Measurements from ENCODE around the gene PCDH9. TPM values are rescaled to one million over a fixed set of nuclear protein-coding genes. Genes with fewer than 3 reads are reported as not detected.

PCDH9 gene
- total RNA-seq, 1 donor from 2014 or later: 9.8 TPM

DNA sequence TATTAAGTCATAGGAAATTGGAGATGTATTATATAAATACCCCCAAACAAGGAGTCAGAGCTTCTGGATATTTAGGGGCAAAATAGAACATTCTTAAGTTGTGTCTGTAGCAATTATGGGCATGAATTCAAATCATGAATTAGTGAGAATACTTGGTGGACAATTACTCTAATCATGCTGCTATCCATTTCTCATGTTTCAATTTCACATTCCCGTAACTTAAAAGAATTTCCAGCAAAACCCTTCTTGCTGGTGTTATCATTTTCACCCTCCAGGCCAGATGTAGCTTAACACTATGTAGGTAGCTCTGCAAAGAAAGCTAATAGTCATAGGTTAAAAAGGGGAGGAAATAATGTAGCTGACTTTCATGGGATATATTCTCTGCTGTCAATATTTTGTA, 136.1 kb downstream of the PCDH9 start:
- Mint-ChIP-seq H3K36me3 (ENCODE audit: low read depth) (no peaks in the 10 kb centered on the region), H3K27ac (ENCODE audit: unreplicated experiment) (no peak overlapping the region), H3K4me1 (ENCODE audit: low read depth) (peaks cover 15% of the 10 kb centered on the region), H3K27me3 (ENCODE audit: low read depth) (no peaks in the 10 kb centered on the region), H3K9me3 (ENCODE audit: low read depth) (no peaks in the 10 kb centered on the region), H3K4me3 (ENCODE audit: unreplicated experiment) (no peak overlapping the region)
- TF ChIP-seq, protein P1, sequence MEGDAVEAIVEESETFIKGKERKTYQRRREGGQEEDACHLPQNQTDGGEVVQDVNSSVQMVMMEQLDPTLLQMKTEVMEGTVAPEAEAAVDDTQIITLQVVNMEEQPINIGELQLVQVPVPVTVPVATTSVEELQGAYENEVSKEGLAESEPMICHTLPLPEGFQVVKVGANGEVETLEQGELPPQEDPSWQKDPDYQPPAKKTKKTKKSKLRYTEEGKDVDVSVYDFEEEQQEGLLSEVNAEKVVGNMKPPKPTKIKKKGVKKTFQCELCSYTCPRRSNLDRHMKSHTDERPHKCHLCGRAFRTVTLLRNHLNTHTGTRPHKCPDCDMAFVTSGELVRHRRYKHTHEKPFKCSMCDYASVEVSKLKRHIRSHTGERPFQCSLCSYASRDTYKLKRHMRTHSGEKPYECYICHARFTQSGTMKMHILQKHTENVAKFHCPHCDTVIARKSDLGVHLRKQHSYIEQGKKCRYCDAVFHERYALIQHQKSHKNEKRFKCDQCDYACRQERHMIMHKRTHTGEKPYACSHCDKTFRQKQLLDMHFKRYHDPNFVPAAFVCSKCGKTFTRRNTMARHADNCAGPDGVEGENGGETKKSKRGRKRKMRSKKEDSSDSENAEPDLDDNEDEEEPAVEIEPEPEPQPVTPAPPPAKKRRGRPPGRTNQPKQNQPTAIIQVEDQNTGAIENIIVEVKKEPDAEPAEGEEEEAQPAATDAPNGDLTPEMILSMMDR (IDR thresholded peaks at IDR 0.05): no peak
- DNase-seq (ENCODE audit: low spot score): no peak

DNA sequence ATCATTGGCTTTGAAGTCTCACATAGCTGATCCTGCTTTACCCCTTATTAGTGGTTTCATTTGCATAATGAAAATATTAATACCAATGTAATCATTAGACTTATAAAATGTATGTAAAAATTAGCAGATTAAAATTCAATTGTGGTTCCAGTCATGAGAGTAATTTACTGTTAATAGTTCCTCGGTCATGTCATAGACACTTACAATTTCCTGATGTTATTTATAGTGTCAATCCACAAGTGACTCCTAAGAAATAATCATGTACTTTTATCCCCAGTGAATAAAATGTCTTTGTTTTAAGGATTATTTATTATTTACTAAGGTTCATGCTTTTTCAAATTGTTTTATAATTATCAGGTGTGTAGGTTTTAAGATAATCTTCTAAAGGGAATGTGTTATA, 138.5 kb downstream of the PCDH9 start:
- Mint-ChIP-seq H3K4me3 (ENCODE audit: unreplicated experiment) (no peak overlapping the region), H3K4me1 (ENCODE audit: low read depth) (peaks cover 15% of the 10 kb centered on the region), H3K9me3 (ENCODE audit: low read depth) (no peaks in the 10 kb centered on the region), H3K27me3 (ENCODE audit: low read depth) (no peaks in the 10 kb centered on the region), H3K27ac (ENCODE audit: unreplicated experiment) (no peak overlapping the region), H3K36me3 (ENCODE audit: low read depth) (no peaks in the 10 kb centered on the region)
- DNase-seq (ENCODE audit: low spot score): no peak
- TF ChIP-seq, protein P1 (IDR thresholded peaks at IDR 0.05): no peak

DNA sequence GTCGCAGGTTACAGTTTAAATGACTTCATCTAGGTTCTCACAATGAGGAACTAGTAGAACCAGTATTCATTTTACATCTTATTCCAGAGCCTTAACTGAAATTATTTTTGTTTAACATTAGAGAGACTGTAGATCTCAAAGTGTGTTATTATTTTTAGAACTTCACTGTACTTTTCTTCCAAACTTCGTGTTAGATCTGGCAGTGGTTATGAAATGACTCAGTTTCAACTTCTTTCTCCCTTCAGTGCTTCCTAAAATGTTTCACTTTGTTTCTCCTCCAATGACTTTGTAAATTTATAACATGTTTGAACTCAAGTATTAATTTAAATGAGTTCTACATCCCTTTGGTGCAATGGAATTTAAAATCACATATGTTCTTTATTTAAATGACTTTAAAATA, 139.3 kb downstream of the PCDH9 start:
- Mint-ChIP-seq H3K27ac (ENCODE audit: unreplicated experiment) (peak overlapping the region; percentile 75), H3K9me3 (ENCODE audit: low read depth) (no peaks in the 10 kb centered on the region), H3K36me3 (ENCODE audit: low read depth) (no peaks in the 10 kb centered on the region), H3K4me3 (ENCODE audit: unreplicated experiment) (no peak overlapping the region), H3K27me3 (ENCODE audit: low read depth) (no peaks in the 10 kb centered on the region), H3K4me1 (ENCODE audit: low read depth) (peaks cover 20% of the 10 kb centered on the region)
- TF ChIP-seq, protein P1 (IDR thresholded peaks at IDR 0.05): no peak
- DNase-seq (ENCODE audit: low spot score): no peak

DNA sequence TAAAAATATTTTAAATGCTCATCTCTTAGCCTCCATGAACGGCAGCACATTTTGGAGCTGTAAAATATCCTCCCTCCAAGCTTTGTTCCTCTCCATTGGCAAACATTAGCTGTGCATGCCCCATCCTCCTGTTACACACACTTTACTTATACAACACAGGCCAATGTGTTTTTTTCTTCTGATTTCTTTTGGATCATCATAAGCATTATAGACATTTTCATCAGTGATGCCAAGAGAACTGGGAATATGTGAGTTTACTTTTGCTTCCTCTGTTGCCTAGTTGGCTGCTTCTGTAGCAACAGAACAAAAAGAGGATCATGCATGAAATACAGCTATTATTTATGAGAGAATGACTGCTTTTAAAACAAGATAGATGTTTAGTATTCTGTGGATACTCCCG, 142.6 kb downstream of the PCDH9 start:
- Mint-ChIP-seq H3K4me1 (ENCODE audit: low read depth) (peaks cover 15% of the 10 kb centered on the region), H3K36me3 (ENCODE audit: low read depth) (no peaks in the 10 kb centered on the region), H3K4me3 (ENCODE audit: unreplicated experiment) (no peak overlapping the region), H3K9me3 (ENCODE audit: low read depth) (no peaks in the 10 kb centered on the region), H3K27me3 (ENCODE audit: low read depth) (no peaks in the 10 kb centered on the region), H3K27ac (ENCODE audit: unreplicated experiment) (no peak overlapping the region)
- no peak for DNase-seq (ENCODE audit: low spot score)
- TF ChIP-seq, protein P1 (IDR thresholded peaks at IDR 0.05): no peak

DNA sequence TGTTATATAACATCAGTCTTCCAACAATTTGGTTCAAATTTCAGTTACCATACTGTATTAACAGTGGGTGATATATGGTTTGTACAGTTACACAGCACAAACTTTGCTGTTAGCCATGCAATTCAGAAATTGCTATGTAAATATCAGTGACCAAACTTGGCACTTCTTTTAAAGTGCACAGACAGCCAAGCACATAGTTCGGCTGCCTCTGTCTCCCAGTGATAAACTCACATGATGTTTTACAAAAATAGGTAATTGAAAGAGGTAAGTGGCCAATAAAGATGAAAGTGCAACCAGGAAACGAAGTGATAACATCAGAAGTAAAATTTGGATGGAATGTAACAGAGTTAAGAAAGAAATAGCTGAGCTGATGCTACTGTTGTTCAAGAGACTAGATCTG, 143.9 kb downstream of the PCDH9 start:
- H3K27ac Mint-ChIP-seq (ENCODE audit: unreplicated experiment): no peak overlapping the region
- no peak for DNase-seq (ENCODE audit: low spot score)
- TF ChIP-seq, protein P1 (IDR thresholded peaks at IDR 0.05): no peak
- H3K4me1 Mint-ChIP-seq (ENCODE audit: low read depth): peaks cover 14% of the 10 kb centered on the region
- H3K27me3 Mint-ChIP-seq (ENCODE audit: low read depth): no peaks in the 10 kb centered on the region
- H3K36me3 Mint-ChIP-seq (ENCODE audit: low read depth): no peaks in the 10 kb centered on the region
- H3K4me3 Mint-ChIP-seq (ENCODE audit: unreplicated experiment): no peak overlapping the region
- H3K9me3 Mint-ChIP-seq (ENCODE audit: low read depth): no peaks in the 10 kb centered on the region
